ENCODE measurements around the gene STEAP1B.

Gene STEAP1B

GRCh38 chr7:22545529-22545928 lies 45.5 kb upstream of the STEAP1B start:
- peaks cover 23% of the 10 kb centered on the region for H3K4me1 ChIP-seq (ENCODE audit: low read length)
- no peak overlapping the region for H3K9ac ChIP-seq (ENCODE audit: low read length)
- H3K36me3 ChIP-seq (replicated peaks; ENCODE audit: low read depth, low read length) = peaks cover 8% of the 10 kb centered on the region

DNA sequence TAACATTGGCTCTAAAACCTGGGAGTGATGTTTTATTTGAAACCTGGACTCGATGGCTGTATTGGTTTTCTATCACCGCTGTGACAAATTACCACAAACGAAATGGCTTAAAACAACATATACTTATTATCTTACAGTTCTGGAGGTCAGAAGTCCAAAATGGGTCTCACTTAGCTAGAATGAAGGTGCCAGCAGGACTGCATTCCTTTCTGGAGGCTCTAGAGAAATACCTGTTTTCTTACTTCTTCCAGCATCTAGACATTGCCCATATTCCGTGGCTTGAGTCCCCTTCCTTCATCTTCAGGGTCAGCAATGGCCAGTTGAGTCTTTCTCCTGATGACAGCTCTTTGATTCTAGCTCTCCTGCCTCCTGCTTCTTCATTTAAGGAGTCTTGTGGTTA lies 44.3 kb upstream of the STEAP1B start:
- H3K9ac ChIP-seq (ENCODE audit: low read length) = no peak overlapping the region
- H3K9me3 ChIP-seq (ENCODE audit: insufficient read depth, low read length) = no peaks in the 10 kb centered on the region
- peaks cover 10% of the 10 kb centered on the region for H3K4me1 ChIP-seq (ENCODE audit: low read length)
- peaks cover 21% of the 10 kb centered on the region for H3K79me2 ChIP-seq (ENCODE audit: low read length)
- no peak overlapping the region for H2AFZ ChIP-seq (ENCODE audit: low read depth, low read length)
- H4K20me1 ChIP-seq (ENCODE audit: insufficient read depth, low read length) = peaks cover 35% of the 10 kb centered on the region
- H3K36me3 ChIP-seq (replicated peaks; ENCODE audit: low read depth, low read length) = peaks cover 8% of the 10 kb centered on the region
- no peak overlapping the region for H3K4me3 ChIP-seq (ENCODE audit: low read length)
- H3K27me3 ChIP-seq (ENCODE audit: low read depth, low read length) = no peaks in the 10 kb centered on the region
- H3K4me2 ChIP-seq (ENCODE audit: low read length) = no peak overlapping the region
- no peak overlapping the region for H3K27ac ChIP-seq (ENCODE audit: low read length)
- no peak for TF ChIP-seq EZH2phosphoT487 (IDR thresholded peaks at IDR 0.05; ENCODE audit: low read depth)
- TF ChIP-seq, protein P1, sequence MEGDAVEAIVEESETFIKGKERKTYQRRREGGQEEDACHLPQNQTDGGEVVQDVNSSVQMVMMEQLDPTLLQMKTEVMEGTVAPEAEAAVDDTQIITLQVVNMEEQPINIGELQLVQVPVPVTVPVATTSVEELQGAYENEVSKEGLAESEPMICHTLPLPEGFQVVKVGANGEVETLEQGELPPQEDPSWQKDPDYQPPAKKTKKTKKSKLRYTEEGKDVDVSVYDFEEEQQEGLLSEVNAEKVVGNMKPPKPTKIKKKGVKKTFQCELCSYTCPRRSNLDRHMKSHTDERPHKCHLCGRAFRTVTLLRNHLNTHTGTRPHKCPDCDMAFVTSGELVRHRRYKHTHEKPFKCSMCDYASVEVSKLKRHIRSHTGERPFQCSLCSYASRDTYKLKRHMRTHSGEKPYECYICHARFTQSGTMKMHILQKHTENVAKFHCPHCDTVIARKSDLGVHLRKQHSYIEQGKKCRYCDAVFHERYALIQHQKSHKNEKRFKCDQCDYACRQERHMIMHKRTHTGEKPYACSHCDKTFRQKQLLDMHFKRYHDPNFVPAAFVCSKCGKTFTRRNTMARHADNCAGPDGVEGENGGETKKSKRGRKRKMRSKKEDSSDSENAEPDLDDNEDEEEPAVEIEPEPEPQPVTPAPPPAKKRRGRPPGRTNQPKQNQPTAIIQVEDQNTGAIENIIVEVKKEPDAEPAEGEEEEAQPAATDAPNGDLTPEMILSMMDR (IDR thresholded peaks at IDR 0.05; ENCODE audit: low read depth, low read length) = no peak

More at GRCh38 chr7:22545529-22545928, 45.5 kb upstream of the STEAP1B start:
- no peak for TF ChIP-seq EZH2phosphoT487 (IDR thresholded peaks at IDR 0.05; ENCODE audit: low read depth)
- TF ChIP-seq, protein P1 (IDR thresholded peaks at IDR 0.05; ENCODE audit: low read depth, low read length) = no peak
- Histone ChIP-seq H3K27me3 (ENCODE audit: low read depth, low read length) (no peaks in the 10 kb centered on the region), H3K4me2 (ENCODE audit: low read length) (no peak overlapping the region), H2AFZ (ENCODE audit: low read depth, low read length) (no peak overlapping the region), H3K79me2 (ENCODE audit: low read length) (peaks cover 30% of the 10 kb centered on the region), H3K4me3 (ENCODE audit: low read length) (no peak overlapping the region), H3K27ac (ENCODE audit: low read length) (no peak overlapping the region), H4K20me1 (ENCODE audit: insufficient read depth, low read length) (peaks cover 35% of the 10 kb centered on the region), H3K9me3 (ENCODE audit: insufficient read depth, low read length) (no peaks in the 10 kb centered on the region)

- peaks cover 17% of the 10 kb centered on the region for H3K79me2 ChIP-seq (ENCODE audit: low read length)
- H3K4me3 ChIP-seq (ENCODE audit: low read length) = no peak overlapping the region
- no peaks in the 10 kb centered on the region for H3K9me3 ChIP-seq (ENCODE audit: insufficient read depth, low read length)
- H3K27me3 ChIP-seq (ENCODE audit: low read depth, low read length) = no peaks in the 10 kb centered on the region
- no peak for TF ChIP-seq EZH2phosphoT487 (IDR thresholded peaks at IDR 0.05; ENCODE audit: low read depth)
- H4K20me1 ChIP-seq (ENCODE audit: insufficient read depth, low read length) = peaks cover 35% of the 10 kb centered on the region
- H3K9ac ChIP-seq (ENCODE audit: low read length) = no peak overlapping the region
- H2AFZ ChIP-seq (ENCODE audit: low read depth, low read length) = no peak overlapping the region
- H3K4me1 ChIP-seq (ENCODE audit: low read length) = peaks cover 7% of the 10 kb centered on the region
- no peak overlapping the region for H3K4me2 ChIP-seq (ENCODE audit: low read length)
- H3K36me3 ChIP-seq (replicated peaks; ENCODE audit: low read depth, low read length) = peaks cover 8% of the 10 kb centered on the region
- H3K27ac ChIP-seq (ENCODE audit: low read length) = no peak overlapping the region
Observed at GRCh38 chr7:22543169-22543568, 43.2 kb upstream of the STEAP1B start.

GRCh38 chr7:22542669-22543068 lies 42.7 kb upstream of the STEAP1B start:
- no peaks in the 10 kb centered on the region for H3K9me3 ChIP-seq (ENCODE audit: insufficient read depth, low read length)
- TF ChIP-seq, protein P1 (IDR thresholded peaks at IDR 0.05; ENCODE audit: low read depth, low read length) = no peak
- no peak for TF ChIP-seq EZH2phosphoT487 (IDR thresholded peaks at IDR 0.05; ENCODE audit: low read depth)
- H2AFZ ChIP-seq (ENCODE audit: low read depth, low read length) = no peak overlapping the region
- H3K4me3 ChIP-seq (ENCODE audit: low read length) = no peak overlapping the region
- peaks cover 32% of the 10 kb centered on the region for H4K20me1 ChIP-seq (ENCODE audit: insufficient read depth, low read length)
- H3K4me1 ChIP-seq (ENCODE audit: low read length) = peaks cover 7% of the 10 kb centered on the region
- no peak overlapping the region for H3K27ac ChIP-seq (ENCODE audit: low read length)
- H3K4me2 ChIP-seq (ENCODE audit: low read length) = no peak overlapping the region
- H3K36me3 ChIP-seq (replicated peaks; ENCODE audit: low read depth, low read length) = peaks cover 8% of the 10 kb centered on the region
- H3K9ac ChIP-seq (ENCODE audit: low read length) = no peak overlapping the region
- H3K79me2 ChIP-seq (ENCODE audit: low read length) = peaks cover 17% of the 10 kb centered on the region
- no peaks in the 10 kb centered on the region for H3K27me3 ChIP-seq (ENCODE audit: low read depth, low read length)
